Limb (tissue), 2 donors: ENCODE results near the gene CDC42BPA.
A peak's percentile ranks its signal among the peaks of the same experiment; 100 is the strongest.

Source experiments
- DNase-seq, 2 donors: peaks; one replicate each; pipeline ENCODE4 v3.0.0-alpha.2; 2016; ENCODE audit errors: extremely low spot score in 2 of 2

The CDC42BPA gene

DNA sequence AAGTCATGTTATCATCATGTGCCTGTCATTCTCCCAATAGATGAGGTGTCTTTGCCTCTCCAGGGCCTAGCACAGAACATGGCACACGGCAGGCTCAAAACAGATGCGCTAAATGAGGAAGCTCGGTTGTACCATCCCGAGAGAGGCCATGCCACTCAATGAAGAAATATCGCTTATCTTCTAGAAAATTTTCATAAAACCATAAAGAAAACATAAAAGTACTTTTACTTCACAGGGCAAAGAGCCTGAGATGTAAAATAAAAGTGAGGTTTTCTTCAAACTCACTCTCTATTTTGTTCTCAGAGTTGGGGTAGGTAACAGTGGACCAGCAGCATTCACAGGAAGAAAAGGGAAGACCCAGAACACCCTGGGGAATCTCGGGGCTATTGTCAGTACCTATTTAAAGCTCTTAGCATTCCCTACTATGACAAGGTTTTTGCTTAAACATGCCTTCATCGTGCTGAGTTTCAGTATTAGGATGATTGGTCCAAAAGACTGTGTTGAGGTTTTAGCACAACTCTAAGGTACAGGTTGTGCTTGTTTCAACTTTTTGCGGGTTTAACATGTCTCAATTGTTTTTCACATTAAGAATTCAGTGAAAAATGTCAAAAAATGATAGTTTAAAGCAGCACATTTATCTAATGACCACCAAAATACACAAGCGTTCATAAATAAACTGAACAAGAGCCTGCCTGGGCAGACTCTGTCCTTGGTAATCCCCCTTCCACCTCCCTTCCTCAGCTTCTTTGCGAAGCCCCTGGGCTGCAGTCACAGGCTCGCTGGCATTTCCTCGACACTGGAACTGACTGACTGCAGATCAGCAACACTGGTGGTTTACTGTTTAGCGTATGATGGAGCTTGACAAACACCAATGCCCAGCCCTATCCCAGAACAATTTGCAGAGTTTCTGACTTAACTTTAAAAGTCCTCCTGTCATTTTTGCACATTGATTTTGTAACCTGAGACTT lies 322.6 kb downstream of the CDC42BPA start:
- no peak for DNase-seq

DNA sequence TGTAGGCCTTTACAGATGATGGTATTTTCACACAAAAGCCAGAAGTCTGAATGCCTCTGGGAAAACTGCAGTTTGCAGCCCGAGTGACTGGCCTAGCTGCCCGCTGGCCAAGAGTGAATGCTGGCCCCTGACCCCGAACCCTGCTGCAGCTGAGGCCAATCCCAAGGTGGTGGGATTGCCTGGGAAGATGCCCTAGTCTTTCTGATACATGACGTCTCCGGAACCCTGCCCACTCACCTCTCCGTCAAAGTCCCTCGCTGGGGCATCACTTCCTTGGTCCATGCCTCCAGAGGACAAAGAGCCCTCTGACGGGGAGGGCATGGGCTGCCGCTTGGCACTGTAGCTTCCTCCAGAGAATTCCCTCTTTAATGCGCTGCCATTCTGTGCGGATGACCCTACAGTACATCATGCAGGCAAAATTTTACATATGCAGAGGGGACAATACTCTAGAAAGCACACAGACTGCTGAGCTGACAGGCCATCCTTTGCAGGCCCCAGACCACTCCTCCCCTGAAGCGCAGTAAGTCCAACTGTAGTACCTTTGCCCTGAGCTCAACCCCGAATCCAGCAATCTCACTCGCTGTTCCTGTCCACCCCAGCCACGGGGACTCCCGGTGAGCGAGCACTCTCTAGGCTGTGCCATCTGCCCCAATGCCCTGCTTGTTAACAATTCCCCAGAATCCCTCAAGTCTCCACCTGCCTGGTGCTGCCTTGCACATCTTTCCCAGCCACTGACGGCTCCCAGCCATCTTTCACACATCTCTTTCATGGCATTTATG lies 323.5 kb downstream of the CDC42BPA start:
- DNase-seq: no peak

DNA sequence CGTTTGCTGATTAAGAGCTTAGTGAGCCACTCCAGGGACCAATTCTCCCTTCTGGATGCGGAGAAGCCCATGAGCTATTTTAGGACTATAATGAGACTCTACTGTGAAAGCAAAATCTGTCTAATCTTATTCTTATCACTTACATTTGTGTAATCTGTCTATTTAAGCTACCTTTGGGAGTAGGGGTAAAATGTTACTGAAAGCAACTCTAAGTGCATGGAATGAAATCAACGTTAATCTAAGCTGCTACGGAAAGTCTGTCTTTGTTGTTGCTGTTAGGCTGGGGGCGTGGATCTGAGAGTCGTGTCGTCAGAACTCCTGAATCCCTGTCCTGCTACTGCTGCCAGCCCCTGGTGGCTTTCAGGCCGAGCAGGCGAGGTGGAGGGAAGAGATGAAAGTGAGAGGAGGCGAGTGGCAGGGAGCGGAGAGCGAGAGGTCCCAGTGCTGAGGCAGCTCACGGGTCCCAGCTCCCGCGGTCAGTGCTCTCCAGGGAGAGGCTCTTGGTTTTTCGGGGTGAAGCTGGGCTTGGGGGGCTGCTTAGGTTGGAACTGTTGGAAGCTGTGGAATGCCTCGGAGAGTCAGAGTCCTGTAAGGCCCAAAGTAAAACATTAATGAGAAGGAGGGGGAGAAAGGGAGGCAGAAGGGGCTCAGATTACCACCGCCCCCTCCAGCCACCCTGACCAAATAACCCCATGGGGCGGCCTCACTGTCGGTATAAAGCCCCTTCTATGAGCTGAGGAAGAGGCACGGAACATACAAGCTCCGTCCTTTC lies 324.3 kb downstream of the CDC42BPA start:
- DNase-seq: peak in 1 of 2 donors; percentile 45

DNA sequence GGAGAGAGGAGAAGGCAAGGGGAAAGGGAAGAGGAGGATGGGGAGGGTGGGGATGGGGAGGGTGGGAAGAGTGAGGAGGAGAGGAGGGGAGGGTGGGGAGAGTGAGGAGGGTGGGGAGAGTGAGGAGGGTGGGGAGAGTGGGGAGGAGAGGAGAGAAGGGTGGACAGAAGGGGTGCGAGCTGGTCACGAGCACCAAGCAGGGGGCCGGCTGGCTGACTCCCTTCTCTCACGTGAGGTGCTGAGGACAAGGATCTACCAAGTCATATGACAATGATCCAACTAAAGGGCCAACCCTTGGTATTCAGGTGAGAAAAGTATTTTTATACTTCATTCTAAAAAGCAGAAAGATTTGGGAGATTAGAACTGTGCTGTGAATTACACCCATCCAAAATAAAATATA lies 326.4 kb downstream of the CDC42BPA start:
- no peak for DNase-seq

DNA sequence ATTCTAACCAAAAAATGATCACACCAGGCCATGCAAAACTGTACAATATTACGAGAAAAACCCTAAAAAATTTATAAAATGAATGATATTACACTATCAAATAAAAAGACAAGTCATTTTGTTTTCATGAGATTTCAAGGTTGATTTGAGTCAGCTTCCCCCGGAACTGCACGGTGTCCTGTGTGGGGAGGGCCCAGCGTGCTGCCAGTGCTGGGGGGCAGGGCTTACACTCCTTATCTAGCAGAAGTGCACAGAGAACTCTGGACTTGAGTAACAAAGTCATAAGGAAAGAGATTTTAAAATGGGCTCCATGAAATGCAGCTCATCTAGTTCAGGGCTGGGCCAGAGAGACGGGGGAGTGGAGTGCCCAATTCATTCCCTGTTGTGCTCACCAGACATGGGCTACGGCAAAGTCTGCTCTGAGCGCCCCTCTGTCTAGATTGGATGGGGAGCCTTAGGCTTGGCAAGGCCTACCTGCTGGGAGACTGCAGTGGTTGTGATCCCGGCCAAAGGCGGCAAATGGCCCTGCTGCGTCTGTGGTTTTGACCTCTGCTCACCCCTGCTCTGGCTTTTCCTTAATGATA lies 328.1 kb downstream of the CDC42BPA start:
- DNase-seq: no peak

DNA sequence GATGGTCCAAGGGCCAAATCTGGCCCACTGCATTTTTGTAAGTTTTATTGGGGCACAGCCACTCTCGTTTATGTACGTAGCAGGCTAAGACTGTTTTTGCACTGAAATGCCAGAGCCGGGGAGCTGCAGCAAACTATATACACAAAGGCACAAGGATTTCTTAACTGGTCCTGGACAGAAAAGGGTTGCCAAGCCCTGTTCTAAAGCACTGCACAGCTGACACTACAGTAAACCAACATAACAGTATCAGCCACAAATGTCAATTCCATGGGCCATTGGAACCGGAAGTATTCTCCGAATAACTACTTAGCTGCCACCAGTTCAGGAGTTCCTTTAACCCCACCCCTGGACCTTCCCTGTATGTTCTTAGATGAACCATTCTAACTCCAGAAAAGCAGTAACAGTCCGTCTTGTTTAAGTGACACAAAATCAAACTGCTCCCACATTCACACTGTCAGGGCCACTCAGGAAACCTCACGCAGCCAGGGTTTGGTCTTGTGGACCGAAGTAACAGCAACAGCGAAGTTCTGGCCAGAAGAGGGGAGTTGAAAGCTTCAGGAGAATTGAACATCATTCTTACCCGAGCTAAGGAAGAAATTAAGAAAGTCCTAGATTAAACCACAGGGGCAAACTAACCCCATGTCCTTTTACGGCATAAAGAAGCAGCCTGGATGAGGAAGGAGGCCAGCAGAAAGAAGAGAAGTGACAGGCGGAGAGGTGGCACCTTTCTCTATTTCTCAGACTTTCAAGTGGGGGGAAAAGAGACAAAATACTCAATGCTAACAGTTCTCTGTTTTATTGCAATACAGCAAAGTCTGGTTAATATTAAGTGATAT lies 329.0 kb downstream of the CDC42BPA start:
- DNase-seq: no peak

DNA sequence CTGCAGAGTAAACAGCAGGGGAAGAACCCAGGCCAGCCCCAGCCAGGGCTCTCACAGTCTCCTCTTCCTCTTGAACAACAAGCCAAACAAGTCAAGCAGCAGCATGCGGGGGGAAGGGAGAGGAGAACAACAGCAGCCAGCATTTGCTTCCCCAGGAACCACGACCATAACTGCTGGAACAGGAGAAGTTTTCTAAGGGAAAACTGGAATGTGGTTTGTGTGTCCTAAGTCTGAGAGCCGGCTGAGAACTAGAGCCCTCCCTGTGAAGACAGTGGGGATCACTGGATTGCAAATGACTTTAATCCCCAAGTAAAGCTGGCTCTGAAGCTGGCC lies 330.0 kb downstream of the CDC42BPA start:
- no peak for DNase-seq

DNA sequence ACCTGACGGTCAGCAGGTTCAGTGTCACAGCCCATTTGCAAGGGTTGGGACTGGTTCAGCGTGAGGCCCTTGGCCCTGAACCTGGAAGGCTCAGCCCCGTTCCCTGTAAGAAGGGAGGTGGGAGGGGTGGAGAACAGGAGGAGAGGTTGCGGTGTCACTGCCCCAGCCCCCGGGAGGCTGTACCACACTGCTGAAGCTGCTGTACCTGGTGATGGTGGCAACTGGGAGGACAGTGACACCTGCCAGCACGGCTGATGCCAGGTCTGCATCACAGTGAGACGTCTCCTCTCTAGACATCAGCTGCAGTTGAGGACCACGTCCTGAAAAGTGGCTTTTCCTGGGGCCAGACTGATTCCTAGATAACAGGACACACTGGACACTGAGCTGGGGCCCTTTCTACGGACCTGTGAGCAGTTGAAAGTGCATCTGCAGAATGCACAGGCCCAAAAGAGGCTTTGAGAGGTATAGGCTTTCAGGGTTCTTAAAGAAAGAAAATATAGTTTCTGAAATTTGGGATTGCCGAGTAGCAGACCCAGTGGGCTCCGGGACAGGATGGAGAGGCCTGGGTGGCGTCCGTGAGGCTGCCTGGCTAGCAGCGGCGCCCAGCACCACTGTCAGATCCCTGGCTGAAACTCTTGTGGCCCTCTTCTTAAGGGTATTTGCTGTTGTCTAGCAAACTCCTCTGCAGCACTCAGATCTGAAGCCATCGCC lies 330.5 kb downstream of the CDC42BPA start:
- no peak for DNase-seq

DNA sequence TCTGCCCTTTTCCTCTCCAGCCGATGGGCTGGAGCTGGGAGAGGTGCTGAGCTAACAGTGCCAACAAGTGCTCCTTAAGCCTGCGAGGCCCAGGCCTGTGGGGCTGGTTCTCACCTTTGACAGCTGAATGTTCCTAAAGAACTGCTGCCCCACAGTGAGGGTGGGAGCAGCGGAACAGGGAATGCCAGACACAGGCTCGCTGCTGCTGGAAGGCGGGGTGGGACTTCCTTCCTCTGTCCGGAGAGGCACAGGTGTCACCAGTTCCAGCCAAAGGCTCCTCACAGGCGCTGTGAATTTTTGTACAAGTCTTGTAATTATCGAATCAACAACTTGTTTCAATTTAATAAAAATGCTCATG lies 331.1 kb downstream of the CDC42BPA start:
- no peak for DNase-seq

DNA sequence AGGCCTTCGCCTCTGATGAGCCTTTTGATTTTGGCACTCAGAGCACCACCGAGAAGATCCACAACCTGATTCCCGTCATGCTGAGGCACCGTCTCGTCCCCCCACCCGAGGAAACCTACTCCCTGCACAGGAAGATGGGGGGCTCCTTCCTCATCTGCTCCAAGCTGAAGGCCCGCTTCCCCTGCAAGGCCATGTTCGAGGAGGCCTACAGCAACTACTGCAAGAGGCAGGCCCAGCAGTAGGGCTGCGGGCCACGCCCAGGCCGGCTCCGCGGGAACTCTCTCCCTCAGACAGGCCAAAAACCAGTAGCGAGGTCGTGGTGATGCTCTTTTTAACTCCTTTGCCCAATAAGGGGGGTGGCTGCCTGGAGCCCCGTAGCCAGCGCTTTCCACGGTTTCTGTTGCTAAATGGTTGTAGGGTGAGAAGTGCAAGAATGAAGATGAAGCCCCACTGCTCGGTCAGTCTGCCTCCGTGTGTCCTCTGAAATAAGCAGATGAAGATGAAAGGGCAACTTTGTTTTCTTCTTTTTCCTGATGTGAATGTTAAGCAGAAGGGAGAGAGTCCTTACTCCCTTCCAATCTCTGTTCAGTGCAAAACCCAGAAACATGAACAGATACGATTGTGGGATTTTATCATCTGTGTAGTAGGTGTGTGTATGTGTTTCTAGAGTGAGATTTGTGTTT lies 331.7 kb downstream of the CDC42BPA start:
- DNase-seq: no peak

DNA sequence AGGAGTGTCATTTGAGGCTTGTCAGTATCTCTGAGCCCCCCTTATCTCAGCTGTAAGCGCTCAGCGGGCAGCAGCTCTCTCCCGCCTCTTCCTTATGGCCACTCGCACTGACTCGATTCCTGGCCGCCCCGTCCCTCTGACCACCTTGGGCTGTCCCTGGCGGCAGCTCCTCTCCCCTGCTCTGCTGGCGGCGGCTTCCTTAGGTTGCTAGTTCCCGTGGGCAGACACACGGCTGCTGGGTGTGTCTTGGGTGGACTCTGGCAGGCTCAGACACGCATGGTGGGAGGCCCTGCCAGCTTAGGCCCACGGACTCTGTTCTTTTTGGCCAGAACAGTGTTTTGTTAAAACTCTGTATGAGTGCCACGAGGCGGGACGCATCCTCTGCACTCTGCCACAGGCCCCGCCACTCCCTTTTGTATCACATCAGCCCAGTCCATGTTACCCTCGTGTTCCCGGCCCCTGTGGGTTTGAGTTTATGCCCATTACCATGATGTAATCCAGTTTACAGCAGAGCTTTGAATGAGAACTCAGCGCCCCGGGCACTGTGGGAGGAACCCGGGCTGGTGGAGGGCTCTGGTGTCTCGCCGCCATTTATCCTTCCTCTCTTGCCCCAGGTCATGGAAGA lies 332.3 kb downstream of the CDC42BPA start:
- DNase-seq: no peak

DNA sequence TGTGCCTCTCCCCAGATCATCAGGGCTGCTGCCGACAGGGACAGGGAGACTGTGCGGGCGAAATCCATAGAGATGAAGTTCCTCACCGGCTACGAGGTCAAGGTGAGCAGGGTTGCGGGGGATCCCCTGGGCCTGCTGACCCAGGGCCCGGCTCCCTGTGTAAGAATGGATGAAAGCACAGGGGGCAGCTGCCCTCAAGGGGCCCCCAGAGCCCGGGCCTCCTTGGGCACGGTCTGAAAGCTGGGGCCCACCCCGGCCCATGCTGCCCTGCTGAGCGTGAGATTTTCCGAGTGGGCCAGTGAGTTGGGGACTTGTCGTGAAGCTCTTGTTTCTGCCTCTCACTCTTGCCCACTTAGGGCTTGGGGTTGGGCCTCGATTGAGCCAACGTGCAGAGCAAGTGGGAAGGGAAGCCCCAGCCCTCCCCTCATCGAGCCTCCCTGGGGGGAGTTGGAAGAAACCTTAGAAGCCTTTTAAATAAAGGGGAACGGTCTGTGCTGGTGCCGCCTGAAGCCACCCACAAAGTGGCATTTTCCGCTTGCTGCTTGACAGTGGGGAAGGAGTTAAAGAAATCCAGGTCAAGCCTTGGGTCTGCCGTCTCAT lies 333.0 kb downstream of the CDC42BPA start:
- DNase-seq: no peak

DNA sequence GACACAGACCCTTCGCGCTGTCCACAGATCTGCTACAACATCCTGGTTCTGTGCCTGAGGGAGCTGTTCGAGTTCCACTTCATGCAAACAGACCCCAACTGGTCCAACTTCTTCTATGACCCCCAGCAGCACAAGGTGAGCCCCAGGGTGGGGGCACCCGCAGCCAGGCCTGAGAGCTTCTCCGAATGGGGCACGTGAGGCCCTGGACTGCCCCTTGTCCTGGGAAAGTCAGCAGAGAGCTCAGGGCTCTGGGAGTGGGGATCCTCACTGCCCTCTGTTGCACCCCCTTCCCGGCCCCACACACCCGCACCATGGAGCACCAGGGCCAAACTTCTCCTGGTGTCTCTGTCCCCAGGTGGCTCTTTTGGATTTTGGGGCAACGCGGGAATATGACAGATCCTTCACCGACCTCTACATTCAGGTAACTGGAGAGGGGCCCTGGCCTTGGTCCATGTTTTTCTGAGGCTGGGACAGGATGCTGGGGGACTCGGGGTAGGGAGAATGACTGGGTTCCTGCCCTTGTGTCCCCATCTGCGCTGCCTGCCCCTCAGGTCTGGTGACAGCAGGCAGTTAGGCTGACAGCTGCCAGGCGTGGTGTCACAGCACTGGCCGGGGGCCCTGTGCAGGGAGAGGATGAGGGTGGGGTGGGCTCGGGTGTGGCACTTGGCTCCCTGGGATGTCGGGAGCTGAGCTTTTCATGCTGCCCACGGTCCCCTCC lies 333.6 kb downstream of the CDC42BPA start:
- no peak for DNase-seq

DNA sequence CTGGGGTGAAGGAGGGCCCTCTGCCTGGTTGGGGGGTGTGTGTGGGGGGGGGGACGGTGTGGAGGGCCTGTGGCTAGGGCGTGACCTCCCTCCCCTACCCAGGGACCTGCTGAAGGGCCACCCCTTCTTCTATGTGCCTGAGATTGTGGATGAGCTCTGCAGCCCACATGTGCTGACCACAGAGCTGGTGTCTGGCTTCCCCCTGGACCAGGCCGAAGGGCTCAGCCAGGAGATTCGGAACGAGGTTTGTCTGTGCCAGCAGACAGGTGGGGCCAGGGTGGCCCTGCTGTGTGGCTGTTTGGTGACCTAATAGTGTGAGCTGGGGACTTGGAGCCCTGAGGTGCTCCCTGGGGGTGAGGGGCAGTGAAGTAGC lies 334.3 kb downstream of the CDC42BPA start:
- DNase-seq: no peak

DNA sequence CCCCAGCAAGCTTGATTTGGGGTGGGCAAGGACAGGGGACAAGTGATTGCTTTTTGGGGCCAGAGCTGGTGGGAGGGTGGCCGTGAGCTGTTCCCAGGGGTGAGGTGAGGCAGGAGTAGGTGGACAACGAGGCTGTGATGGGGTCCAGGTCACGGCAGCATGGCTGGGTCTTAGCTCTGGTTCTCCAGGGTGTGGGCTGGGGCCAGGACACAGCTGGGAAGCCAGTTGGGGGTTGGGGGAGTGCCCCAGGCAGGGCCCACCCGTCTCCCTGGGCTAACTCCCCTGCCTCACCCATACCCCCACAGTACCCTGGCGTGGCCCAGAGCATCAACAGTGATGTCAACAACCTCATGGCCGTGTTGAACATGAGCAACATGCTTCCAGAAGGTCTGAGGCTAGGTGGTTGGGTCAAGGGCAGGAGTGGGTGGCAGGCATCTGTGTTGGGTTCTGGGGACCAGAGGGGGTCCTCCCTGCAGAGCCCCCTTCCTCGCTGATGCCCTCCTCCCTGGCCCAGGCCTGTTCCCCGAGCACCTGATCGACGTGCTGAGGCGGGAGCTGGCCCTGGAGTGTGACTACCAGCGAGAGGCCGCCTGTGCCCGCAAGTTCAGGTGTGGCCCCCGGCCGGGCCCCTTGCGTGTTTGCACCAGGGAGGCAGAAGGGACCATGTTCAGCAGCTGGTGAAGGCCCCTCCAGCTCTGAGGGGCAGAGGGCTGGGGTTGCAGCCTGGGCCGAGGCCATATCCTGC lies 334.9 kb downstream of the CDC42BPA start:
- DNase-seq: no peak

DNA sequence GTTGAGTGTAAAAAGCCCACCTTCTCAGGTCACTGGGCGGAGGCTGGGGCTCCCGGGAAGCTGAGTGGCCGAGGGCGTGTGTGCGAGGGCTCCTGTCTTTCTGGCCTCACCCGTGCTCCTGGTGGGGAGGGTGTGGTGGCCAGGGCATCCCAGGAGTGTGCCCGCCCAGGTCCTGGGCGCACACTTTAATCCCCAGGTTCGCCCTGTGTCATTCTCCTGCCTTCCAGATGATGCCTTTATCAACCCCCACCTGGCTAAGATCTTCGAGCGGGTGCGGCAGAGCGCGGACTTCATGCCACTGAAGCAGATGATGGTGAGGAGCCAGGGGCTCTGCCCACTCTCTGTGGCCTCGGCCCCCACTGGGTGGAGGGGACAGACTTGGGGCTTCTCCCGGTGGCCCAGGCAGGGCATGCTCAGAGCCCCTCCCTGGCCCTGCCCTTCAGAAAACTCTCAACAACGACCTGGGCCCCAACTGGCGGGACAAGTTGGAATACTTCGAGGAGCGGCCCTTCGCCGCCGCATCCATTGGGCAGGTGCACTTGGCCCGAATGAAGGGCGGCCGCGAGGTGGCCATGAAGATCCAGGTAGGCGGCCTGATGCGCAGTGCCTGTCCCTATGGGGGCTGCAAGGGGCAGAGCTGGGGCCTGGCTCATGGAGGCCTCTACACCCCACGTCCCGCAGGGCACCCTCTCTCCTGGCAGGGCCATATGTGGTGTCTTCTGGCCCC lies 335.7 kb downstream of the CDC42BPA start:
- DNase-seq: no peak

DNA sequence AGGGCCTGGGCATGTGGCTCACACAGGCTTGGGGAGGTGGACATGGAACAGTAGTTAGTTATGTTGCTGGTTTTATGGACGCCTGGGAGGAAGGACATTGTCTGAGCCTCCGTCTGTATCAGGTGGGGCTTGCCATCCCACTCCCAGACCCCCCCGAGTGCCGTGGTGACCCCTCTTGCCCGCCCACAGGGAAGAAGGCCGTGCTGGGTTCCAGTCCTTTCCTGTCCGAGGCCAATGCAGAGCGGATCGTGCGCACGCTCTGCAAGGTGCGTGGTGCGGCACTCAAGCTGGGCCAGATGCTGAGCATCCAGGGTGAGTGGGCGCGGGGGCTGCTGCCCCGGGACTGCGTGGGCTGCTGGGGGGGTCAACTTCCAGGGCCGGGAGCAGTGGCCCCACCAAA lies 336.5 kb downstream of the CDC42BPA start:
- no peak for DNase-seq
